OCI-LY3 (cell line): ENCODE results near the gene DOCK6.

ENCODE experiments used
- EZH2phosphoT487 ChIP-seq: fragments of 200-600 bp; shearing (Covaris generic); IDR thresholded peaks from 2 replicates; pipeline ENCODE4 v1.6.1; 2018; ENCODE audit warnings: antibody characterized with exemption, mixed run types, low read depth
- TF ChIP-seq, protein P1 (sequence below): fragments of 200-600, 300-600 bp; sonication (generic); IDR thresholded peaks from 2 replicates; pipeline ENCODE4 v1.5.1; 2014; ENCODE audit warnings: antibody characterized with exemption, low read length, low read depth

DNA sequence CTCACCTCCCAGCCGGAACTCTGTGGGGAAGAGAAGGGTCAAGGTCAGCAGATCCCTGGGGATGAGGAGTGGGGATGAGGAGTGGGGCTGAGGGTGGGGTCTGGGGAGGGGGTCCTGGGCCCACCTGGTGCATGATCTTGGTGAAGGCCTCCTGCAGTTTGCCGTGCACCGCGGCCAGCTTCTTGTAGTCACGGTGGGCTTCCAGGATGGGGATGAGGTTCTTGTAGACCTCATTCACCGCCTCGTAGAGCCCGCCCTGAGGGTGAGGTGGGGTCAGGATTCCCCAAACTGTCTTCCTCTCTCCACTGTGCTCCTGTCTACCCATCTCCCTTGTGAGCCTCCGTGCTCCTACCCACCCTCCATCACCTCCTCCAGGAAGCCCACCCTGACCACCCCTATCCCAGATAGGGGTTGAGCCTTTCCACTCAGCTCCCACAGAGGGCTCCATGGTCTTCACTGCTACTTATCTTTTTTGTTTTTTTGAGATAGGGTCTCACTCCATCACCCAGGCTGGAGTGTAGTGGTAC, 58.2 kb downstream of the DOCK6 start:
- TF ChIP-seq, protein P1, sequence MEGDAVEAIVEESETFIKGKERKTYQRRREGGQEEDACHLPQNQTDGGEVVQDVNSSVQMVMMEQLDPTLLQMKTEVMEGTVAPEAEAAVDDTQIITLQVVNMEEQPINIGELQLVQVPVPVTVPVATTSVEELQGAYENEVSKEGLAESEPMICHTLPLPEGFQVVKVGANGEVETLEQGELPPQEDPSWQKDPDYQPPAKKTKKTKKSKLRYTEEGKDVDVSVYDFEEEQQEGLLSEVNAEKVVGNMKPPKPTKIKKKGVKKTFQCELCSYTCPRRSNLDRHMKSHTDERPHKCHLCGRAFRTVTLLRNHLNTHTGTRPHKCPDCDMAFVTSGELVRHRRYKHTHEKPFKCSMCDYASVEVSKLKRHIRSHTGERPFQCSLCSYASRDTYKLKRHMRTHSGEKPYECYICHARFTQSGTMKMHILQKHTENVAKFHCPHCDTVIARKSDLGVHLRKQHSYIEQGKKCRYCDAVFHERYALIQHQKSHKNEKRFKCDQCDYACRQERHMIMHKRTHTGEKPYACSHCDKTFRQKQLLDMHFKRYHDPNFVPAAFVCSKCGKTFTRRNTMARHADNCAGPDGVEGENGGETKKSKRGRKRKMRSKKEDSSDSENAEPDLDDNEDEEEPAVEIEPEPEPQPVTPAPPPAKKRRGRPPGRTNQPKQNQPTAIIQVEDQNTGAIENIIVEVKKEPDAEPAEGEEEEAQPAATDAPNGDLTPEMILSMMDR = no peak
- no peak for TF ChIP-seq EZH2phosphoT487
